ENCODE measurements around the gene LSM7.

DNA sequence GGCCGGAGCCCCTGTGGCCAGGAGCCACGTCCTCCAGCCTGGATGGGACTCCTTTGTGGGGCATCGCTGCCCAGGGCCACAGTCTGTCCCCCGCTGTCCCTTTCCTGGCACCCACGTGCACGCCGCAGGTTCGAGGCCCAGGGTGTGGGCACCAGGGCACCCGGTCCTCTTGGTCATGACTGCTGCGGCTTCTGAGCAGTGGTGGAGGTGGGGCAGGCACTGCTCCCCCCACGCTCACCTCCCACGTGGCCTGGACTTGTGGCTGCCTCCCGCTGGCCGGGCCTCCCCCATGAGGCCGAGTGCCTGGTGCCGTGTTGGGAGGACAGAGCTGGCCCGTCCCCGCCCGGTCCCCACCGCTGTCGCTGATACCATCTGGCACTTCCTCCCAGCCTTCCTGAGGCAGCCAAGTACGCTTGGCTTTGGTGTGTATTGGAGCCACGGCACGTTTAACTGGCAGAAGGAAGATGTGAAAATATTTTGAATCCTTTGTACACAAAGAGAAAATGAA is 12.9 kb upstream of the LSM7 start:
- TF ChIP-seq POLR2A (IDR thresholded peaks at IDR 0.05) = no peak
- TF ChIP-seq, protein P1, sequence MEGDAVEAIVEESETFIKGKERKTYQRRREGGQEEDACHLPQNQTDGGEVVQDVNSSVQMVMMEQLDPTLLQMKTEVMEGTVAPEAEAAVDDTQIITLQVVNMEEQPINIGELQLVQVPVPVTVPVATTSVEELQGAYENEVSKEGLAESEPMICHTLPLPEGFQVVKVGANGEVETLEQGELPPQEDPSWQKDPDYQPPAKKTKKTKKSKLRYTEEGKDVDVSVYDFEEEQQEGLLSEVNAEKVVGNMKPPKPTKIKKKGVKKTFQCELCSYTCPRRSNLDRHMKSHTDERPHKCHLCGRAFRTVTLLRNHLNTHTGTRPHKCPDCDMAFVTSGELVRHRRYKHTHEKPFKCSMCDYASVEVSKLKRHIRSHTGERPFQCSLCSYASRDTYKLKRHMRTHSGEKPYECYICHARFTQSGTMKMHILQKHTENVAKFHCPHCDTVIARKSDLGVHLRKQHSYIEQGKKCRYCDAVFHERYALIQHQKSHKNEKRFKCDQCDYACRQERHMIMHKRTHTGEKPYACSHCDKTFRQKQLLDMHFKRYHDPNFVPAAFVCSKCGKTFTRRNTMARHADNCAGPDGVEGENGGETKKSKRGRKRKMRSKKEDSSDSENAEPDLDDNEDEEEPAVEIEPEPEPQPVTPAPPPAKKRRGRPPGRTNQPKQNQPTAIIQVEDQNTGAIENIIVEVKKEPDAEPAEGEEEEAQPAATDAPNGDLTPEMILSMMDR (IDR thresholded peaks at IDR 0.05 in 4 of 5, conservative IDR thresholded peaks at IDR 0.05 in 1 of 5) = no peak
